OCI-LY1 (cell line): ENCODE results near the gene DMPK.
"Not testable (repeated sequence)": the region's sequence is repeated elsewhere in the genome, so short reads cannot be mapped to it uniquely, and the experiment has no call there.

Experiments
- H2AFZ ChIP-seq: fragments of 200-600 bp; sonication (generic), shearing (Covaris generic); 2 replicates; pipeline ENCODE4 v1.6.0; 2014; ENCODE audit warnings: antibody characterized with exemption, mild to moderate bottlenecking, low read length
- H3F3A ChIP-seq: fragments of 200-600 bp; sonication (generic), shearing (Covaris generic); 2 replicates; pipeline ENCODE4 v1.6.0; 2014; ENCODE audit warnings: mild to moderate bottlenecking, antibody characterized with exemption, low read length, moderate library complexity; ENCODE audit not compliant: insufficient read depth
- H3K27ac ChIP-seq: fragments of 200-600 bp; sonication (generic); 2 replicates; pipeline ENCODE4 v1.5.1; 2014; ENCODE audit warnings: low read length, mixed run types, mild to moderate bottlenecking, low read depth; ENCODE audit not compliant: poor library complexity, severe bottlenecking
- H3K27me3 ChIP-seq: fragments of 200-600 bp; sonication (generic); 2 replicates; pipeline ENCODE4 v1.6.0; 2014; ENCODE audit warnings: antibody characterized with exemption, mild to moderate bottlenecking, low read length, moderate library complexity; ENCODE audit not compliant: insufficient read depth
- H3K36me3 ChIP-seq: fragments of 200-600 bp; sonication (generic); 2 replicates; pipeline ENCODE4 v1.6.1; 2014; ENCODE audit warnings: mild to moderate bottlenecking, antibody characterized with exemption, low read length, moderate library complexity, mixed read lengths; ENCODE audit not compliant: insufficient read depth
- H3K4me1 ChIP-seq: fragments of 200-600 bp; sonication (generic); 2 replicates; pipeline ENCODE4 v1.5.1; 2014; ENCODE audit warnings: mild to moderate bottlenecking, low read length, moderate library complexity; ENCODE audit not compliant: insufficient read depth, severe bottlenecking
- H3K4me2 ChIP-seq: fragments of 200-600 bp; sonication (generic), shearing (Covaris generic); 2 replicates; pipeline ENCODE4 v1.6.1; 2014; ENCODE audit warnings: low read length
- H3K4me3 ChIP-seq: fragments of 200-600 bp; sonication (generic); 2 replicates; pipeline ENCODE4 v1.5.1; 2014; ENCODE audit warnings: low read length, low read depth, mild to moderate bottlenecking, mixed read lengths; ENCODE audit not compliant: poor library complexity, severe bottlenecking
- H3K79me2 ChIP-seq: fragments of 200-600 bp; shearing (Covaris generic); 2 replicates; pipeline ENCODE4 v1.6.1; 2016; ENCODE audit warnings: mixed run types, low read length, mixed read lengths; ENCODE audit not compliant: insufficient read depth
- H3K9ac ChIP-seq: fragments of 200-600 bp; sonication (generic), shearing (Covaris generic); 2 replicates; pipeline ENCODE4 v1.6.1; 2014; ENCODE audit warnings: mild to moderate bottlenecking, low read length, mixed read lengths
- H3K9me2 ChIP-seq: fragments of 200-600 bp; sonication (generic), shearing (Covaris generic); 2 replicates; pipeline ENCODE4 v1.6.1; 2014; ENCODE audit warnings: low read depth, mild to moderate bottlenecking, low read length, mixed read lengths
- H3K9me3 ChIP-seq: fragments of 200-600 bp; shearing (Covaris generic); 2 replicates; pipeline ENCODE4 v1.6.1; 2014; ENCODE audit warnings: low read length, mixed read lengths
- H4K20me1 ChIP-seq: fragments of 200-600 bp; sonication (generic), shearing (Covaris generic); 2 replicates; pipeline ENCODE4 v1.6.0; 2016; ENCODE audit warnings: mild to moderate bottlenecking, low read length; ENCODE audit not compliant: insufficient read depth

The DMPK gene

DNA sequence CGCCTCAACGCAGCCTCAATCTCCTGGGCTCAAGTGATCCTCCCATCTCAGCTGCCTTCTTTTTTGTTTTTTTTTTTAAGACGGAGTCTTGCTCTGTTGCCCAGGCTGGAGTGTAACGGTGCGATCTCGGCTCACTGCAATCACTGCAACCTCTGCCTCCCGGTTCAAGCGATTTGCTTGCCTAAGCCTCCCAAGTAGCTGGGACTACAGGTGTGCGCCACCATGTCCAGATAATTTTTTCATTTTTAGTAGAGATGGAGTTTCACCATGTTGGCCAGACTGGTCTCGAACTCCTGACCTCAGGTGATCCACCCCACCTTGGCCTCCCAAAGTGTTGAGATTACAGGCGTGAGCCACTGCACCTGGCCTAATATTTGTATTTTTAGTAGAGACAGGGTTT is 62.2 kb downstream of the DMPK start:
- H3K79me2 ChIP-seq = peaks cover 21% of the 10 kb centered on the region
- H3F3A ChIP-seq, H3K9ac ChIP-seq, H2AFZ ChIP-seq, H4K20me1 ChIP-seq, H3K4me2 ChIP-seq, H3K9me3 ChIP-seq, H3K9me2 ChIP-seq, H3K27me3 ChIP-seq, H3K27ac ChIP-seq, H3K4me3 ChIP-seq: not testable (repeated sequence)
- peaks cover 21% of the 10 kb centered on the region for H3K36me3 ChIP-seq
- peaks cover 23% of the 10 kb centered on the region for H3K4me1 ChIP-seq
